Activated T-helper 2 cell treated with anti-CD3 and anti-CD28 coated beads, Interferon-gamma antibody, Interleukin-2, Interleukin-4, amounts not matched to agents 10 μg/mL and 5 μg/mL and 100 μg/mL, durations not matched to agents 14 hours and 24 hours and 36 hours (primary cell): ENCODE measurements around the gene GNGT1. TPM values are rescaled to one million over a fixed set of nuclear protein-coding genes. Genes with fewer than 3 reads are reported as not detected.

Source experiments
- DNase-seq: peaks from one replicate; pipeline ENCODE4 v3.0.0; 2021; ENCODE audit warnings: low spot score
- H3K27ac Mint-ChIP-seq: one replicate; pipeline ENCODE4 v1.8.0; 2021; ENCODE audit warnings: mixed read lengths
- H3K27me3 Mint-ChIP-seq: one replicate; pipeline ENCODE4 v1.8.0; 2021; ENCODE audit warnings: low read depth, mixed read lengths
- H3K36me3 Mint-ChIP-seq: one replicate; pipeline ENCODE4 v1.8.0; 2021; ENCODE audit warnings: low read depth, mixed read lengths
- H3K4me1 Mint-ChIP-seq: one replicate; pipeline ENCODE4 v1.8.0; 2021; ENCODE audit warnings: low read depth, mixed read lengths
- H3K4me3 Mint-ChIP-seq: one replicate; pipeline ENCODE4 v1.8.0; 2021; ENCODE audit warnings: low read depth, mild to moderate bottlenecking, moderate library complexity, mixed read lengths
- H3K9me3 Mint-ChIP-seq: one replicate; pipeline ENCODE4 v1.8.0; 2021; ENCODE audit warnings: mixed read lengths
- intact Hi-C: fragments of 100-400 bp; cut with micrococcal nuclease; formaldehyde crosslinking; loops from one replicate; pipeline ENCODE4 v1.15.1; 2023
- total RNA-seq: library from RNA; stranded (reverse); gene quantifications from 2 replicates; pipeline ENCODE4 v1.2.3, GENCODE V29; 2022

GNGT1 gene
- total RNA-seq, 1 donor from 2014 or later = not detected

- Mint-ChIP-seq H3K4me1 (no peaks in the 10 kb centered on the region), H3K36me3 (no peaks in the 10 kb centered on the region), H3K9me3 (no peaks in the 10 kb centered on the region), H3K4me3 (no peak overlapping the region), H3K27ac (no peak overlapping the region), H3K27me3 (peaks cover 13% of the 10 kb centered on the region)
- DNase-seq = no peak
- intact Hi-C loops = no loop called here
These were observed 26.8 kb downstream of the GNGT1 start for GRCh38 chr7:93933156-93933555.

GRCh38 chr7:93935102-93935501 lies 28.7 kb downstream of the GNGT1 start:
- H3K27me3 Mint-ChIP-seq = peaks cover 15% of the 10 kb centered on the region
- no peaks in the 10 kb centered on the region for H3K36me3 Mint-ChIP-seq
- no peak for DNase-seq
- H3K9me3 Mint-ChIP-seq = no peaks in the 10 kb centered on the region
- no peak overlapping the region for H3K4me3 Mint-ChIP-seq
- intact Hi-C loops = no loop called here
- H3K4me1 Mint-ChIP-seq = no peaks in the 10 kb centered on the region
- H3K27ac Mint-ChIP-seq = no peak overlapping the region

GRCh38 chr7:93937818-93938217 lies 31.5 kb downstream of the GNGT1 start:
- intact Hi-C loops = no loop called here
- H3K9me3 Mint-ChIP-seq = no peaks in the 10 kb centered on the region
- peaks cover 14% of the 10 kb centered on the region for H3K27me3 Mint-ChIP-seq
- no peak for DNase-seq
- no peaks in the 10 kb centered on the region for H3K36me3 Mint-ChIP-seq
- H3K27ac Mint-ChIP-seq = no peak overlapping the region
- H3K4me3 Mint-ChIP-seq = no peak overlapping the region
- H3K4me1 Mint-ChIP-seq = no peaks in the 10 kb centered on the region

GRCh38 chr7:93938293-93938692 lies 31.9 kb downstream of the GNGT1 start:
- H3K4me3 Mint-ChIP-seq = no peak overlapping the region
- intact Hi-C loops = no loop called here
- no peaks in the 10 kb centered on the region for H3K9me3 Mint-ChIP-seq
- DNase-seq = no peak
- H3K36me3 Mint-ChIP-seq = no peaks in the 10 kb centered on the region
- H3K4me1 Mint-ChIP-seq = no peaks in the 10 kb centered on the region
- H3K27ac Mint-ChIP-seq = no peak overlapping the region
- H3K27me3 Mint-ChIP-seq = peaks cover 14% of the 10 kb centered on the region

GRCh38 chr7:93941945-93942344 lies 35.6 kb downstream of the GNGT1 start:
- Mint-ChIP-seq H3K36me3 (no peaks in the 10 kb centered on the region), H3K9me3 (no peaks in the 10 kb centered on the region), H3K27ac (no peak overlapping the region), H3K4me3 (no peak overlapping the region), H3K27me3 (peaks cover 14% of the 10 kb centered on the region), H3K4me1 (no peaks in the 10 kb centered on the region)
- intact Hi-C loops = no loop called here
- no peak for DNase-seq

GRCh38 chr7:93943816-93944540 lies 37.6 kb downstream of the GNGT1 start:
- Mint-ChIP-seq H3K4me3 (no peak overlapping the region), H3K27ac (no peak overlapping the region), H3K9me3 (no peaks in the 10 kb centered on the region), H3K27me3 (peaks cover 10% of the 10 kb centered on the region), H3K36me3 (no peaks in the 10 kb centered on the region), H3K4me1 (no peaks in the 10 kb centered on the region)
- intact Hi-C loops = no loop called here
- no peak for DNase-seq

- H3K4me1 Mint-ChIP-seq = no peaks in the 10 kb centered on the region
- H3K27ac Mint-ChIP-seq = no peak overlapping the region
- intact Hi-C loops = no loop called here
- no peaks in the 10 kb centered on the region for H3K9me3 Mint-ChIP-seq
- no peak overlapping the region for H3K4me3 Mint-ChIP-seq
- DNase-seq = no peak
- H3K36me3 Mint-ChIP-seq = no peaks in the 10 kb centered on the region
- peaks cover 10% of the 10 kb centered on the region for H3K27me3 Mint-ChIP-seq
These were observed 38.3 kb downstream of the GNGT1 start for GRCh38 chr7:93944673-93945072.

GRCh38 chr7:93945083-93945482 lies 38.7 kb downstream of the GNGT1 start:
- DNase-seq = no peak
- intact Hi-C loops = no loop called here
- Mint-ChIP-seq H3K36me3 (no peaks in the 10 kb centered on the region), H3K4me3 (no peak overlapping the region), H3K27ac (no peak overlapping the region), H3K4me1 (no peaks in the 10 kb centered on the region), H3K27me3 (peaks cover 6% of the 10 kb centered on the region), H3K9me3 (no peaks in the 10 kb centered on the region)

GRCh38 chr7:93945756-93946535 lies 39.6 kb downstream of the GNGT1 start:
- Mint-ChIP-seq H3K27me3 (peaks cover 5% of the 10 kb centered on the region), H3K9me3 (no peaks in the 10 kb centered on the region), H3K4me3 (no peak overlapping the region), H3K36me3 (no peaks in the 10 kb centered on the region), H3K4me1 (no peaks in the 10 kb centered on the region), H3K27ac (no peak overlapping the region)
- intact Hi-C loops = no loop called here
- DNase-seq = no peak

GRCh38 chr7:93948106-93948505 lies 41.7 kb downstream of the GNGT1 start:
- Mint-ChIP-seq H3K4me1 (no peaks in the 10 kb centered on the region), H3K27ac (no peak overlapping the region), H3K36me3 (no peaks in the 10 kb centered on the region), H3K27me3 (peaks cover 4% of the 10 kb centered on the region), H3K9me3 (no peaks in the 10 kb centered on the region), H3K4me3 (no peak overlapping the region)
- no peak for DNase-seq
- intact Hi-C loops = no loop called here

- no peak overlapping the region for H3K4me3 Mint-ChIP-seq
- H3K27ac Mint-ChIP-seq = no peak overlapping the region
- no peak for DNase-seq
- intact Hi-C loops = no loop called here
- H3K27me3 Mint-ChIP-seq = peaks cover 4% of the 10 kb centered on the region
- H3K9me3 Mint-ChIP-seq = no peaks in the 10 kb centered on the region
- H3K4me1 Mint-ChIP-seq = no peaks in the 10 kb centered on the region
- no peaks in the 10 kb centered on the region for H3K36me3 Mint-ChIP-seq
These were observed 42.5 kb downstream of the GNGT1 start for GRCh38 chr7:93948873-93949272.

GRCh38 chr7:93949423-93949822 lies 43.1 kb downstream of the GNGT1 start:
- DNase-seq = no peak
- intact Hi-C loops = no loop called here
- Mint-ChIP-seq H3K4me1 (no peaks in the 10 kb centered on the region), H3K27me3 (peaks cover 2% of the 10 kb centered on the region), H3K9me3 (no peaks in the 10 kb centered on the region), H3K4me3 (no peak overlapping the region), H3K27ac (no peak overlapping the region), H3K36me3 (no peaks in the 10 kb centered on the region)

- no peak for DNase-seq
- H3K9me3 Mint-ChIP-seq = no peaks in the 10 kb centered on the region
- H3K36me3 Mint-ChIP-seq = no peaks in the 10 kb centered on the region
- H3K4me1 Mint-ChIP-seq = no peaks in the 10 kb centered on the region
- H3K27me3 Mint-ChIP-seq = peaks cover 2% of the 10 kb centered on the region
- H3K4me3 Mint-ChIP-seq = no peak overlapping the region
- H3K27ac Mint-ChIP-seq = no peak overlapping the region
- intact Hi-C loops = no loop called here
These were observed 48.9 kb downstream of the GNGT1 start for GRCh38 chr7:93955304-93955703.
